Stimulated activated CD4-positive, alpha-beta T cell treated with anti-CD3 and anti-CD28 coated beads, TNF-alpha, amount 100 ng/mL, for 24 hours (primary cell): ENCODE data around the gene YWHAG.
"Not testable (repeated sequence)": the region's sequence is repeated elsewhere in the genome, so short reads cannot be mapped to it uniquely, and the experiment has no call there.

Experiments
- DNase-seq, 3 experiments: peaks; one replicate each; pipeline ENCODE4 v3.0.0-alpha.2; 2020; ENCODE audit warnings: low read depth in 3 of 3

The YWHAG gene

DNA sequence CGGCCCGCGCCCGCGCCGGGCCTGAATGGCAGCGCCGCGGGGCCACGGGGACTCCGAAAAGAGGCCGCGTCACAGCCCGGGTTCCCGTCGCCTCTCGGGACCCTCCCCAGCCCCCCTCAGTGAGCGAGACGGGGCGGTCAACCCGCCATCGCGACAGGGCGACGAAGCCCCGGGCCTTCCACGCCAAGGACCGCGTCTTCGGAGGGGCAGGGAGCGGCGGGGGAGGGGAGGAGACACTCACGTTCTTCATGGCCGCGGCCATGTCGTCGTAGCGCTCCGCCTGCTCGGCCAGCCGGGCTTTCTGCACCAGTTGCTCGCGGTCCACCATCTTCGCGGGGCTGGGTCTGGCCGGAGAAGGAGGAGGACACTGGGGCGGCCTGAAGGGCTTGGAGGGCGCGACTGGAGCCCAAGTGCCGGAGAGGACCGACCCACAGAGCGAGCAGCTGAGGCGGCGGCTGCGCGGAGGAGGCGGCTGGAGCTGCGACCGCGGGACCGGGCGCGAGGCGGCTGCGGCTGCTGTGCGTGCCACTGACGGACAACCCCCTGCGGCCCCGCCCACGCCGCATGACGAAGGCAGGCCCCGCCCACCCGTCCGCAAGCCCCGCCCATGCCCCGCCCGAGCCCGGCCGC, at the start of gene YWHAG:
Gene YWHAG (minus strand): TSS at position 511 of the 630 bp plus-strand sequence. CDS start 183 bp downstream, at position 328.
- DNase-seq = peak; percentile 70 to 85 (median 83)

GRCh38 chr7:76408121-76408560, 49.4 kb upstream of the YWHAG start:
- no peak for DNase-seq

- no peak for DNase-seq
Observed at GRCh38 chr7:76407718-76408117, 48.9 kb upstream of the YWHAG start.

DNA sequence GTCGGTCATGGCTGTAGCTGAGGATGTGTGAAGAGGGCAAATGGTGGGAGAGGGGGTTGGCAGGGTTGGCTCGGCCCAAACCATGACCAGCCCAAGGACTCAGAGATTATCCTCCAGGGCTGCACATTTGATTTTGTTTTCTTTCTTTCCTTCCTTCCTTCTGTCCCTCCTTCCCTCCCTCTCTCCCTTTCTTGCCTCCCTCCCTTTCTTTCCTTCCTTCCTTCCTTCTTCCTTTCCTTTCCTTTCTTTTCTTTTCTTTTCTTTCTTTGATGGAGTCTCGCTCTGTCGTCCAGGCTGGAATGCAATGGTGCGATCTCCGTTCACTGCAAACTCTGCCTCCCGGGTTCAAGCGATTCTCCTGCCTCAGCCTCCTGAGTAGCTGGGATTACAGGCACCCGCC, 46.9 kb upstream of the YWHAG start:
- no peak for DNase-seq

- no peak for DNase-seq
Observed at GRCh38 chr7:76403780-76404494, 45.1 kb upstream of the YWHAG start.

- DNase-seq = not testable (repeated sequence)
Observed at GRCh38 chr7:76403097-76403496, 44.3 kb upstream of the YWHAG start.

DNA sequence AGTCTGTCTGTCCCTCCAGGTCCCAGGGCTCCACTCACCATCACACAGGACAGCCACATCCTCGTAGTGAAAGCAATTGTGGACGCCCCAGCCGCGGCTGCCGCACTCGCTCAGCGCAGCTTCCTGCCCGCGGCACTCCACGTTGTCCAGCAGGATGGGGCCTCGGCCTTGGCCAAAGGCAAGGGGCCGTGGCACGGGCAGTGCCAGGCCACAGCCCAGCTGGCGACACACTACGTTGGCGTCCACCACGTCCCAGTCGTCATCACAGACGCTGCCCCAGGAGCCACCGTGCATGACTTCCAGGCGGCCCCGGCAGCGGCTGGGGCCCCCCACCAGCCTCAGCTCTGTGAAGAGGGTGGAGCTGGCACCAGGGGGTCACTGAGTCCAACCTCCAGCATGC, 41.5 kb upstream of the YWHAG start:
- no peak for DNase-seq

DNA sequence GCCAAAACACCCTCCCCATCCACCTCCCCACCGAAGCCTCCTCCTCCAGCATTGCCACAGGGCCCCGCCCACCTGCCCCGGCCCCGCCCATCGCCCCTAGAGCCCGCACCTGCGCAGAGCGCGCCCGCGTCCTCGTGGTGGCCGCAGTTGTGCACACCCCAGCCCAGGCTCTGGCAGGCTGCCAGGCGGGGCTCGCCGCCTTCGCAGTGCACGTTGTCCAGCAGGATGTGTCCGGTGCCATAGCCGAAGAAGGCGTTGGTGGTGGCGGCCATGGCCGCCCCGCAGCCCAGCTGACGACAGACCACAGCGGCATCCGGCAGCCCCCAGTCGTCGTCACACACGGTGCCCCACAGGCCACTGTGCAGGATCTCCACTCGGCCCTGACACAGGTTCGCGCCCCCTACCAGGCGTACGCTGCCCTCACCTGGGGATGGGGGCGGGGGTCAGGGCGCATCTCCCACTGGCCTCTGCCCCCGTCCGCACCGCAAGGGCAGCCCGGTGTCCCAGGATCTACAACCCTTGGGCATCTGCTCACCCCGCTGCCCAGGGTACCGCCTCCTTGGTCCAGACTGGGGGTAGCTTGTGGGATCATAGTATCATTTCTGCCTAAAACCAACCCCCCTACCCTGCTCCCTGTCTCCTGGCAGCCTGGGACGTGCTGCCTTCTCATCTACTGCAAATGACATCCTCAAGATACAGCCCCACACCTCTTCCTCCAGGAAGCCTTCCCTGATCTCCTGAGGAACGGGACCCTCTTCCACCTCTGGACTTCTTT, 38.8 kb upstream of the YWHAG start:
- DNase-seq = peak; percentile 70 to 86 (median 72)

GRCh38 chr7:76396864-76397263, 38.1 kb upstream of the YWHAG start:
- no peak for DNase-seq

- DNase-seq = no peak
Observed at GRCh38 chr7:76395965-76396726, 37.4 kb upstream of the YWHAG start.

DNA sequence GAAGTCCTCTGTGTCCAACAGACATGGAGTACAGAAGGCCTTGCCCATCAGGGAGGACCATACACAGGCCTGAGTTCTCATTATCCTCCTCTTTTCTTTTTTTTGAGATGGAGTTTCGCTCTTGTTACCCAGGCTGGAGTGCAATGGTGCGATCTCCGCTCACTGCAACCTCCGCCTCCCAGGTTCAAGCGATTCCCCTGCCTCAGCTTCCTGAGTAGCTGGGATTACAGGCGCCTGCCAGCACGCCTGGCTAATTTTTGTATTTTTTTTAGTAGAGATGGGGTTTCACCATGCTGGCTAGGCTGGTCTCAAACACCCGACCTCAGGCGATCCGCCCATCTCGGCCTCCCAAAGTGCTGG, 36.8 kb upstream of the YWHAG start:
- DNase-seq = not testable (repeated sequence)

- DNase-seq = no peak
Observed at GRCh38 chr7:76394957-76395356, 36.2 kb upstream of the YWHAG start.

DNA sequence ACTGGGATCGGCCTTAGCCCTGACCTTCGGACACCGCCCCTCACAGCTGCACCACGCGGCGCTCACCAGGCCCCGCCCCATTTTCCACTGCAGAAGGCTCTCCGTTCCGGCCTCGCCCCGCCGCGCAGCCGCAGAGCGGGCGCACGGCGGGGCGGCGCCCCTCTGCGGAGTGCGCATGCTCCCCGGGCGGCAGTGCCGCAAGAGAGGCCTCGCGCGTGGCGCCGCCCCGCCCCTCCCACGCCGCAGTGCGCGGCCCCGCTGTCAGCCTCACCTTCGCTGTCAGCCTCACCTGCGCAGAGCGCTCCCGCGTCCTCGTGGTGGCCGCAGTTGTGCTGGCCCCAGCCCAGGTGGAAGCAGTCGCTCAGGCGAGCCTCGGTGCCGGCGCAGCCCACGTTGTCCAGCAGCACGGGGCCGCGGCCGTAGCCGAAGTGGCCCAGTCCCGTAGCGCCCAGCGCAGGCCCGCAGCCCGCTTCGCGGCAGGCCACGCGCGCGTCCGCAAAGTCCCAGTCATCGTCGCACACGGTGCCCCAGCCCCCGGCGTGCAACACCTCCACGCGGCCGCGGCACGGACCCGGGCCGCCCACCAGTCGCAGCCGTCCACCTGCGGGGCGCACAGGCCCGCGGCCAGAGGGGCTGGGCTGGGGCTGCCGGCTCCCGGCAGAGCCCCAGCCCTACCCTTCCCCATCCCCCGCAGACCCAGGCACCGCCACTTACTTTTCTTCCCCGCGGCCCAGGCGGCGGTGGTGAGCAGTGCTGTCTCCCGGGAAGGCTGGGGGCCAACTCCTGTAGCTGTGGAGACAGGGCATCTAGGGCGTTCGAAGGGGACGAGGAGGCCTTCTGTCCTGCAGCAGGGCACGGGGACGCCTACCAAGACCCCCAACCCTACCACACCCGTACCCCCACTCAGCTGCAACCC, 34.6 kb upstream of the YWHAG start:
- DNase-seq = peak; percentile 80 to 89 (median 87)

- no peak for DNase-seq
Observed at GRCh38 chr7:76392531-76393115, 33.8 kb upstream of the YWHAG start.

DNA sequence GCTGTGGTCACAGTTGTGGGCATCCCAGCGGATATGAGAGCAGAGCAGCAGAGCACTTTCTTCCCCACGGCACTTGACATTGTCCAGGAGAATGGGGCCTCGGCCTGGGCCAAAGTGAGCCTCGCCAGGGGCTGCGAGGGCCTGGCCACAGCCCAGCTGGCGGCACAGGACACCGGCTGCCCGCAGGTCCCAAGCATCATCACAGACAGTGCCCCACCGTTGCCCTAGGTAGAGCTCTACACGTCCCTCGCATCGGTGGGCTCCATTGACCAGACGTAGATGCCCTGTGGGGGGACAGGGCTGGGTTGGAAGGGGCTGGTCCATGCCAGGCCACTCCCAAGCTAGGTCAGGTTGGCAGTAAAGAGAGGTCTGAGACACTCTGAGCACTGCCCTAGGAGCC, 31.3 kb upstream of the YWHAG start:
- no peak for DNase-seq

- not testable (repeated sequence) for DNase-seq
Observed at GRCh38 chr7:76387789-76388188, 29.0 kb upstream of the YWHAG start.

DNA sequence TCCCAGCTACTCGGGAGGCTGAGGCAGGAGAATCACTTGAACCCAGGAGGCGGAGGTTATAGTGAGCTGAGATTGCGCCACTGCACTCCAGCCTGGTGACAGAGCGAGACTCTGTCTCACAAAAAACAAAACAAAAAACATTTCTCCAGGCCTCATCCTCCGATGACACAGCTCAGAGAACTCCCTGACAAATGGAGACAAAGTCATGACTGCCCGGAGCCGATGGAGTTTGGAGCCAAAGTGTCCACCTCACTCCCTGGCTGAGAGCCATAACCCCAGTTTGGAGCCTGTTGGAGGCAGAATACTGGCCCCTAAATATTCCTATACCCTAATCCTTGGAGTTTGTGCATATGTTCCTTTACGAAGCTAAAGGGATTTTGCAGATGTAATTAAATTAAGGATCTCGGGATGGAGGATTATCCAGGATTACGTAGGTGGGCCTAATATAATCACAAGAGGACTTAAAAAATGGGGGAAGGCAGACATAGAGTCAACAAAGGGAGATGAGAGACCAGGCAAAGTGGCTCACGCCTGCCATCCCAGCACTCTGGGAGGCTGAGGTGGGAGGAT, 28.0 kb upstream of the YWHAG start:
- no peak for DNase-seq

- DNase-seq = no peak
Observed at GRCh38 chr7:76383089-76383944, 24.5 kb upstream of the YWHAG start.

DNA sequence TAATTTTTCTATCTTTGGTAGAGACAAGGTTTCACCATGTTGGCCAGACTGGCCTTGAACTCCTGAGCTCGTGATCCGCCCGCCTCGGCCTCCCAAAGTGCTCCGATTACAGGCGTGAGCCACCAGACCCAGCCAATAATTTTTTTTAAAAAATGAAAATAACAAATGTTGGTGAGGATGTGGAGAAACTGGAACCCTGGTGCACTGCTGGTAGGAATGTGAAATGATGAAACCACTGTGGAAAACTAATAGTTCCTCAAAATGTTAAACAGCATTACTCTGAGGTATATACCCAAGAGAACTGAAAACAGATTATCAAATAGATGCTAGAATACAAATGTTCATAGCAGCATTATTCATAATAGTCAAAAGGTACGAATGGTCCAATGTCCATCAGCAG, 23.0 kb upstream of the YWHAG start:
- no peak for DNase-seq
